ENCODE results near the gene GALNT13.

DNA sequence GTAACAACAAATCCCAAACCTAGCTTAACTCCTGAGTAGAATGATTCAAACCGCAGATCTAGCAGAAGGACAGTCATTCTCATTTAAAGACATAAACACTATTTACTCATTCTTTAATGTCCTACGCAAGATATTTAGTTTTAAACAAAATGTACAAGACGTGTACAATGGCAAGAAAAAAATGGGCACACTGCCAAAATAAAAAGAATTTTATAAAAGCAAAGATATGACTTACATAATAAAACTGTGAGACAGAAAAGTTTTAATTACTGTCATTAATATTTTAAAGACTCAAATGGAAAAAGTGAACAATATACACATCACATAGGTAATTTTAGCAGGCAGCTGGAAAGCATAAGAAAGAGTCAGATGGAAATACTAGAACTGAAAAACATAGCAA, 157.8 kb downstream of the GALNT13 start:
- TF ChIP-seq, protein P1, sequence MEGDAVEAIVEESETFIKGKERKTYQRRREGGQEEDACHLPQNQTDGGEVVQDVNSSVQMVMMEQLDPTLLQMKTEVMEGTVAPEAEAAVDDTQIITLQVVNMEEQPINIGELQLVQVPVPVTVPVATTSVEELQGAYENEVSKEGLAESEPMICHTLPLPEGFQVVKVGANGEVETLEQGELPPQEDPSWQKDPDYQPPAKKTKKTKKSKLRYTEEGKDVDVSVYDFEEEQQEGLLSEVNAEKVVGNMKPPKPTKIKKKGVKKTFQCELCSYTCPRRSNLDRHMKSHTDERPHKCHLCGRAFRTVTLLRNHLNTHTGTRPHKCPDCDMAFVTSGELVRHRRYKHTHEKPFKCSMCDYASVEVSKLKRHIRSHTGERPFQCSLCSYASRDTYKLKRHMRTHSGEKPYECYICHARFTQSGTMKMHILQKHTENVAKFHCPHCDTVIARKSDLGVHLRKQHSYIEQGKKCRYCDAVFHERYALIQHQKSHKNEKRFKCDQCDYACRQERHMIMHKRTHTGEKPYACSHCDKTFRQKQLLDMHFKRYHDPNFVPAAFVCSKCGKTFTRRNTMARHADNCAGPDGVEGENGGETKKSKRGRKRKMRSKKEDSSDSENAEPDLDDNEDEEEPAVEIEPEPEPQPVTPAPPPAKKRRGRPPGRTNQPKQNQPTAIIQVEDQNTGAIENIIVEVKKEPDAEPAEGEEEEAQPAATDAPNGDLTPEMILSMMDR (IDR thresholded peaks at IDR 0.05; ENCODE audit: low read length) = no peak
- no peak for TF ChIP-seq EZH2 (optimal IDR thresholded peaks at IDR 0.05; ENCODE audit: low read depth, low read length)
- TF ChIP-seq EZH2phosphoT487 (IDR thresholded peaks at IDR 0.05; ENCODE audit: low read length) = no peak

Measured in MM.1S (cell line).